GM06990 (cell line): ENCODE results near the gene GREB1L.

Experiments
- DNase-seq: peaks from one replicate; pipeline ENCODE4 v3.0.0-alpha.2; 2011; ENCODE audit not compliant: insufficient read length; ENCODE audit errors: extremely low read depth
- H3K27me3 ChIP-seq: replicated peaks from 2 replicates; pipeline ENCODE4 v1.6.0; 2011; ENCODE audit warnings: low read length; ENCODE audit not compliant: control insufficient read depth, insufficient read depth
- H3K36me3 ChIP-seq: 2 replicates; pipeline ENCODE4 v1.5.1; 2011; ENCODE audit warnings: low read length; ENCODE audit not compliant: control insufficient read depth, insufficient read depth
- H3K4me3 ChIP-seq: replicated peaks from 2 replicates; pipeline ENCODE4 v1.5.1; 2011; ENCODE audit warnings: low read depth, mild to moderate bottlenecking, control low read depth, low read length
- CTCF ChIP-seq: IDR thresholded peaks from 2 replicates; pipeline ENCODE4 v1.5.1; 2011; ENCODE audit warnings: low read length, control low read depth, mild to moderate bottlenecking, inconsistent platforms; ENCODE audit not compliant: insufficient read depth, poor library complexity, severe bottlenecking

The GREB1L gene

DNA sequence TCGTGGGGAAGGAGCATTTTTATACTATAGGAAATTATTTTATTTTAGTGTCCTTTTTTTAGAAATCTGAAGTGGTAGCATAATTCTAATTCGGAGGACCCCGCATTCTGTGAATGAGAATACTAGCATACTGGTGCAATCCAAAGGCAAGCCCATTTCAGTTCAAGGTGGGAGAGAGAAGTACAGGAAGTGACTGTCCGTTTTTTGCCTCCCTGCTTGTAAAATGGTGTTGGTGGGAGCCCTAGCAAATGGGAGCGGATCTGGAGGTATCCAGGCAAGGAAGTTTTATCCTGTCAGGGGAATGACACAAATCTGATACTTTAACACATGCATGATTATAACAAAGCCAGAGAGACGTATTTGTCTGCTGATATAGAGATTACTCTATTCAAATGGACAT lies 216.8 kb downstream of the GREB1L start:
- no peaks in the 10 kb centered on the region for H3K27me3 ChIP-seq
- H3K4me3 ChIP-seq: no peak overlapping the region
- no peaks in the 10 kb centered on the region for H3K36me3 ChIP-seq
- TF ChIP-seq CTCF: no peak
- DNase-seq: no peak

GRCh38 chr18:21459706-21460286 lies 217.8 kb downstream of the GREB1L start:
- DNase-seq: no peak
- no peak overlapping the region for H3K4me3 ChIP-seq
- no peaks in the 10 kb centered on the region for H3K27me3 ChIP-seq
- TF ChIP-seq CTCF: no peak
- H3K36me3 ChIP-seq: no peaks in the 10 kb centered on the region

GRCh38 chr18:21461460-21461859 lies 219.4 kb downstream of the GREB1L start:
- H3K27me3 ChIP-seq: no peaks in the 10 kb centered on the region
- TF ChIP-seq CTCF: no peak
- DNase-seq: no peak

DNA sequence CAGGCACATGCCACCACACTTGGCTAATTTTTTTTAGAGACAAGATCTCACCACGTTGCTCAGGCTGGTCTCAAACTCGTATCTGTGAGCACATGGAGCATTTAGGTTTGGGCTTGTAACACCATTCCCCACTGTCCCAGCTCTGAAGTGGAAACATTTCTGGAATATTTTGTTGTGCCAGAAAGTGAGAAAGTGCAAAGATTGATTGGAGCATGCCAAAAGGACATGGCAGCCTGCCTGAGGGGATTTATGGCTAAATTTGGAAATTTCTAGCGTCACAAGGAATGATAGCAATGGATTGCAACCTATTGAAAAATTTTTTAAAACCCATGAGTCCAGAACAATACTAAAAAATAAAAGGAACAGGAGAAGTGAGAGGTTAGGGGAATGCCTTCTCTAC lies 221.7 kb downstream of the GREB1L start:
- Histone ChIP-seq H3K27me3 (no peaks in the 10 kb centered on the region), H3K36me3 (no peaks in the 10 kb centered on the region), H3K4me3 (no peak overlapping the region)
- TF ChIP-seq CTCF: no peak
- DNase-seq: no peak

More at GRCh38 chr18:21461460-21461859, 219.4 kb downstream of the GREB1L start:
- H3K4me3 ChIP-seq: no peak overlapping the region
- no peaks in the 10 kb centered on the region for H3K36me3 ChIP-seq

- Histone ChIP-seq H3K4me3 (no peak overlapping the region), H3K36me3 (no peaks in the 10 kb centered on the region), H3K27me3 (no peaks in the 10 kb centered on the region)
- DNase-seq: no peak
- no peak for TF ChIP-seq CTCF
Observed at GRCh38 chr18:21468514-21469164, 226.6 kb downstream of the GREB1L start.

- no peaks in the 10 kb centered on the region for H3K36me3 ChIP-seq
- H3K27me3 ChIP-seq: no peaks in the 10 kb centered on the region; the same call in 1 of the 2 replicates
- no peak for DNase-seq
- no peak overlapping the region for H3K4me3 ChIP-seq
- no peak for TF ChIP-seq CTCF
Observed at GRCh38 chr18:21472741-21473140, 230.7 kb downstream of the GREB1L start.
